ENCODE data around the gene MAP4K3.

GRCh38 chr2:39368376-39368775 is 68.7 kb downstream of the MAP4K3 start:
- no peak for TF ChIP-seq GLIS3 (CRISPR knock-in tag; IDR thresholded peaks at IDR 0.05)
- no peak for TF ChIP-seq CSRNP3 (CRISPR knock-in tag; IDR thresholded peaks at IDR 0.05)
- TF ChIP-seq PATZ1 (CRISPR knock-in tag; IDR thresholded peaks at IDR 0.05; ENCODE audit: borderline replicate concordance): no peak
- no peak for TF ChIP-seq ZC3H10 (CRISPR knock-in tag; IDR thresholded peaks at IDR 0.05)
